H9 (cell line): ENCODE data around the gene PROCA1. TPM values are rescaled to one million over a fixed set of nuclear protein-coding genes. Genes with fewer than 3 reads are reported as not detected.

ENCODE experiments used
- DNase-seq: peaks from one replicate; pipeline ENCODE4 v3.0.0-alpha.2; 2017
- H2AFZ ChIP-seq: one replicate; pipeline ENCODE4 v1.6.1; 2013; ENCODE audit warnings: mild to moderate bottlenecking, low read length, control low read depth, moderate library complexity
- H2AK5ac ChIP-seq: 2 replicates; pipeline ENCODE4 v1.6.1; 2013; ENCODE audit warnings: low read length, control low read depth, mixed read lengths; ENCODE audit not compliant: insufficient read length
- H2BK120ac ChIP-seq: one replicate; pipeline ENCODE4 v1.6.1; 2013; ENCODE audit warnings: low read depth, mild to moderate bottlenecking, low read length, control low read depth, inconsistent platforms; ENCODE audit not compliant: poor library complexity, severe bottlenecking
- H2BK12ac ChIP-seq: 2 replicates; pipeline ENCODE4 v1.6.1; 2013; ENCODE audit warnings: low read length, control low read depth, mixed read lengths, low read depth; ENCODE audit not compliant: insufficient read length
- H2BK15ac ChIP-seq: 2 replicates; pipeline ENCODE4 v1.6.1; 2013; ENCODE audit warnings: low read depth, low read length, control low read depth
- H2BK20ac ChIP-seq: one replicate; pipeline ENCODE4 v1.6.1; 2013; ENCODE audit warnings: low read depth, mild to moderate bottlenecking, low read length, control low read depth, inconsistent platforms; ENCODE audit not compliant: poor library complexity, severe bottlenecking
- H2BK5ac ChIP-seq: 2 replicates; pipeline ENCODE4 v1.6.1; 2013; ENCODE audit warnings: low read length, control low read depth, mixed read lengths; ENCODE audit not compliant: insufficient read length
- H3K14ac ChIP-seq: 2 replicates; pipeline ENCODE4 v1.6.1; 2013; ENCODE audit warnings: low read length, control low read depth; ENCODE audit not compliant: insufficient read depth
- H3K18ac ChIP-seq: 2 replicates; pipeline ENCODE4 v1.6.1; 2013; ENCODE audit warnings: low read depth, mild to moderate bottlenecking, mixed read lengths, low read length, control low read depth; ENCODE audit not compliant: insufficient read length
- H3K23ac ChIP-seq: 2 replicates; pipeline ENCODE4 v1.6.1; 2013; ENCODE audit warnings: low read length, control low read depth, mixed read lengths, low read depth; ENCODE audit not compliant: insufficient read length
- H3K23me2 ChIP-seq: 2 replicates; pipeline ENCODE4 v1.6.1; 2013; ENCODE audit warnings: low read depth, mild to moderate bottlenecking, mixed read lengths, low read length, control low read depth; ENCODE audit not compliant: insufficient read length, poor library complexity, severe bottlenecking
- H3K27ac ChIP-seq: 2 replicates; pipeline ENCODE4 v1.5.1; 2013; ENCODE audit warnings: low read length, control low read depth, mixed read lengths, low read depth; ENCODE audit not compliant: insufficient read length
- H3K27me3 ChIP-seq: 2 replicates; pipeline ENCODE4 v1.6.1; 2013; ENCODE audit warnings: low read length, control low read depth, inconsistent platforms; ENCODE audit not compliant: insufficient read depth
- H3K4ac ChIP-seq: 2 replicates; pipeline ENCODE4 v1.6.1; 2013; ENCODE audit warnings: low read depth, mild to moderate bottlenecking, control low read depth, inconsistent platforms, low read length, moderate library complexity
- H3K4me1 ChIP-seq: 2 replicates; pipeline ENCODE4 v1.6.1; 2013; ENCODE audit warnings: low read length, control low read depth, inconsistent platforms; ENCODE audit not compliant: insufficient read depth
- H3K4me2 ChIP-seq: 2 replicates; pipeline ENCODE4 v1.6.1; 2013; ENCODE audit warnings: low read length, control low read depth, mixed read lengths; ENCODE audit not compliant: insufficient read length, insufficient read depth
- H3K56ac ChIP-seq: 2 replicates; pipeline ENCODE4 v1.6.1; 2013; ENCODE audit warnings: low read depth, mild to moderate bottlenecking, mixed read lengths, low read length, control low read depth; ENCODE audit not compliant: insufficient read length
- H3K79me1 ChIP-seq: 2 replicates; pipeline ENCODE4 v1.6.1; 2013; ENCODE audit warnings: low read depth, mild to moderate bottlenecking, moderate library complexity, low read length, control low read depth, inconsistent platforms; ENCODE audit not compliant: insufficient read depth, poor library complexity, severe bottlenecking
- H3K79me2 ChIP-seq: 2 replicates; pipeline ENCODE4 v1.6.1; 2013; ENCODE audit warnings: low read length, control low read depth, inconsistent platforms; ENCODE audit not compliant: insufficient read depth
- H3K9ac ChIP-seq: 2 replicates; pipeline ENCODE4 v1.6.1; 2013; ENCODE audit warnings: low read length, control low read depth, mixed read lengths; ENCODE audit not compliant: insufficient read length; ENCODE audit errors: extremely low read depth
- H3K9me3 ChIP-seq: one replicate; pipeline ENCODE4 v1.6.1; 2013; ENCODE audit warnings: low read depth, low read length, inconsistent platforms; ENCODE audit not compliant: control insufficient read depth
- H3T11ph ChIP-seq: one replicate; pipeline ENCODE4 v1.6.1; 2013; ENCODE audit warnings: mild to moderate bottlenecking, low read length, control low read depth, inconsistent platforms
- H4K20me1 ChIP-seq: one replicate; pipeline ENCODE4 v1.6.1; 2013; ENCODE audit not compliant: control insufficient read depth, insufficient read length, insufficient read depth
- H4K5ac ChIP-seq: 2 replicates; pipeline ENCODE4 v1.6.1; 2013; ENCODE audit warnings: low read depth, mild to moderate bottlenecking, mixed read lengths, low read length, control low read depth; ENCODE audit not compliant: insufficient read length
- H4K8ac ChIP-seq: replicated peaks from 2 replicates; pipeline ENCODE4 v1.6.1; 2013; ENCODE audit warnings: low read length, control low read depth, mixed read lengths, low read depth; ENCODE audit not compliant: insufficient read length
- H4K91ac ChIP-seq: 2 replicates; pipeline ENCODE4 v1.6.1; 2013; ENCODE audit warnings: low read depth, mild to moderate bottlenecking, moderate library complexity, mixed read lengths, low read length, control low read depth; ENCODE audit not compliant: insufficient read length
- H3K27ac Mint-ChIP-seq, 3 experiments: 2 replicates in 2 of 3; 3 replicates in 1 of 3; pipeline ENCODE4 v1.8.0; 2020 to 2021; ENCODE audit warnings: mixed read lengths in 3 of 3, mild to moderate bottlenecking in 1 of 3, moderate library complexity in 1 of 3
- H3K27me3 Mint-ChIP-seq: 2 replicates; pipeline ENCODE4 v1.8.0; 2021; ENCODE audit warnings: low read depth, mild to moderate bottlenecking, moderate library complexity, mixed read lengths
- H3K36me3 Mint-ChIP-seq, 3 experiments: 2 replicates in 2 of 3; 3 replicates in 1 of 3; pipeline ENCODE4 v1.8.0; 2020 to 2021; ENCODE audit warnings: low read depth in 3 of 3, mixed read lengths in 3 of 3; ENCODE audit not compliant: insufficient read depth in 1 of 3
- H3K4me1 Mint-ChIP-seq, 2 experiments: 2 replicates each; pipeline ENCODE4 v1.8.0; 2020; ENCODE audit warnings: mixed read lengths in 2 of 2
- H3K4me3 Mint-ChIP-seq, 2 experiments: 2 replicates in 1 of 2; 3 replicates in 1 of 2; pipeline ENCODE4 v1.8.0; 2020 to 2021; ENCODE audit warnings: mild to moderate bottlenecking in 2 of 2, mixed read lengths in 2 of 2, moderate library complexity in 1 of 2
- H3K9me3 Mint-ChIP-seq, 2 experiments: 2 replicates in 1 of 2; 3 replicates in 1 of 2; pipeline ENCODE4 v1.8.0; 2020; ENCODE audit warnings: mild to moderate bottlenecking in 2 of 2, mixed read lengths in 2 of 2, moderate library complexity in 1 of 2
- WGBS: extraction: QIAGEN DNeasy Blood & Tissue Kit; methylation state at CpG from one replicate; pipeline ENCODE4 v1.1.7; 2013; ENCODE audit warnings: missing lambda C conversion rate, low lambda C conversion rate, mixed read lengths; ENCODE audit not compliant: insufficient read length; ENCODE audit errors: extremely low coverage; 5-methylcytosine and 5-hydroxymethylcytosine counted together
- total RNA-seq: library from RNA; stranded (reverse); gene quantifications from 2 replicates; pipeline ENCODE4 v1.2.1, GENCODE V29; 2021
- TF ChIP-seq, protein P1 (sequence below): fragments of 200-600 bp; sonication (generic); conservative IDR thresholded peaks from 3 replicates; pipeline ENCODE4 v1.8.0; 2021; ENCODE audit warnings: antibody characterized with exemption, mild to moderate bottlenecking

Gene PROCA1
- total RNA-seq, 1 experiment from 2014 or later = 15.0 TPM

DNA sequence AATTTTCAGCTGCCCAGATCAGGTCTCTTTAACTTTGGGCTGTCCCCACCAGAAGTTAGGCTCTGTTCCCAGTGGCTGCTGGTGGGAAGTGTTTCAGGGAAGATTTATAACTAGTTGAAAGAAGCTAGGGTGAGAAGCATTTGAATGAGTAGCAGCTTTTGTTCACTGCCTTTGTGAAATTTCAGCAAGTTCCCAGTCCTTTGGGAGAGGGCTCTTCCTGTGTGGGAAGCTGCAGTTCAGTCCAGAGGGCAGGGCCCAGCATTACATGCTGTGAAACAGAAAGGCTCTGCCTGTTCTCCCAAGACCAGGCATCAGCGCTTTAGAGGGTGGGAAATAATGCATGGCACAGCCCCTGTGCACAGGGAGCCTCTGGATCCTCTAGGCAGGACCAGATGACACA is 17.8 kb downstream of the PROCA1 start:
- no peak overlapping the region for H4K8ac ChIP-seq
- no peaks in the 10 kb centered on the region for H3K27me3 Mint-ChIP-seq
- no peak overlapping the region for H3K18ac ChIP-seq
- no peak overlapping the region; a peak in 1 of 7 replicates for H3K27ac Mint-ChIP-seq
- no peaks in the 10 kb centered on the region for H3K23me2 ChIP-seq
- no peak overlapping the region for H3K9ac ChIP-seq
- H3T11ph ChIP-seq = no peak overlapping the region
- no CpG with 5 or more reads among the region's 1 CpG for WGBS
- no peak overlapping the region for H2AK5ac ChIP-seq
- H2BK120ac ChIP-seq = no peak overlapping the region
- H4K91ac ChIP-seq = no peak overlapping the region
- peaks cover 42 to 99% (median 82%) of the 10 kb centered on the region in 3 experiments; a peak in 6 of 7 replicates for H3K36me3 Mint-ChIP-seq
- no peaks in the 10 kb centered on the region for H3K79me1 ChIP-seq
- no peak overlapping the region for H2BK20ac ChIP-seq
- H3K23ac ChIP-seq = no peak overlapping the region
- DNase-seq = no peak
- H3K4ac ChIP-seq = no peak overlapping the region
- no peaks in the 10 kb centered on the region for H4K20me1 ChIP-seq
- H3K4me2 ChIP-seq = no peak overlapping the region
- no peak overlapping the region for H2AFZ ChIP-seq
- no peaks in the 10 kb centered on the region for H3K9me3 ChIP-seq
- H3K79me2 ChIP-seq = no peaks in the 10 kb centered on the region
- no peak overlapping the region for H4K5ac ChIP-seq
- no peak overlapping the region for H3K4me3 Mint-ChIP-seq
- TF ChIP-seq, protein P1, sequence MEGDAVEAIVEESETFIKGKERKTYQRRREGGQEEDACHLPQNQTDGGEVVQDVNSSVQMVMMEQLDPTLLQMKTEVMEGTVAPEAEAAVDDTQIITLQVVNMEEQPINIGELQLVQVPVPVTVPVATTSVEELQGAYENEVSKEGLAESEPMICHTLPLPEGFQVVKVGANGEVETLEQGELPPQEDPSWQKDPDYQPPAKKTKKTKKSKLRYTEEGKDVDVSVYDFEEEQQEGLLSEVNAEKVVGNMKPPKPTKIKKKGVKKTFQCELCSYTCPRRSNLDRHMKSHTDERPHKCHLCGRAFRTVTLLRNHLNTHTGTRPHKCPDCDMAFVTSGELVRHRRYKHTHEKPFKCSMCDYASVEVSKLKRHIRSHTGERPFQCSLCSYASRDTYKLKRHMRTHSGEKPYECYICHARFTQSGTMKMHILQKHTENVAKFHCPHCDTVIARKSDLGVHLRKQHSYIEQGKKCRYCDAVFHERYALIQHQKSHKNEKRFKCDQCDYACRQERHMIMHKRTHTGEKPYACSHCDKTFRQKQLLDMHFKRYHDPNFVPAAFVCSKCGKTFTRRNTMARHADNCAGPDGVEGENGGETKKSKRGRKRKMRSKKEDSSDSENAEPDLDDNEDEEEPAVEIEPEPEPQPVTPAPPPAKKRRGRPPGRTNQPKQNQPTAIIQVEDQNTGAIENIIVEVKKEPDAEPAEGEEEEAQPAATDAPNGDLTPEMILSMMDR = no peak
- H2BK15ac ChIP-seq = no peak overlapping the region
- no peaks in the 10 kb centered on the region for H3K27me3 ChIP-seq
- H3K9me3 Mint-ChIP-seq = no peaks in the 10 kb centered on the region
- no peak overlapping the region for H2BK12ac ChIP-seq
- H3K4me1 ChIP-seq = no peaks in the 10 kb centered on the region
- H3K56ac ChIP-seq = no peak overlapping the region
- no peak overlapping the region for H2BK5ac ChIP-seq
- H3K27ac ChIP-seq = no peak overlapping the region
- H3K14ac ChIP-seq = no peak overlapping the region
- no peaks in the 10 kb centered on the region for H3K4me1 Mint-ChIP-seq
